DMS114 treated with DMSO at 0.1 percent for 48 hours (cell line): ENCODE data around the gene GNPTAB.

ENCODE experiments used
- DNase-seq: peaks from one replicate; lab custom pipeline; 2025; ENCODE audit not compliant: unreplicated experiment; lab: John Stamatoyannopoulos, UW

Gene GNPTAB

DNA sequence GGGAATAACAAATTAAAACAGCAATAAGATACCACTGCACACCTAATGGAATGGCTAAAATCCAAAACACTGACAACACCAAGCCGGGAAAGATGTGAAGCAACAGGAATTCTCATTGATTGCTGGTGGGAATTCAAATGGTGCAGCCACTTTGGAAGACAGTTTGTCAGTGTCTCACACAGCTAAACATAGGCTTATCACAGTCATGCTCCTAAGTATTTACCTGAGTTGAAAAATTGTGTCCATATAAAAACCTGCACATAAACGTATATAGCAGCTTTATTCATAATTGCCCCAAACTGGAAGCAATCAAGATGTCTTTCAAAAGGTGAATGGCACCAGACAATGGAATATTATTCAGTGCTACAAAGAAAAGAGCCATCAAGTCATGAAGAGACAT, 21.6 kb downstream of the GNPTAB start:
- no peak for DNase-seq

DNA sequence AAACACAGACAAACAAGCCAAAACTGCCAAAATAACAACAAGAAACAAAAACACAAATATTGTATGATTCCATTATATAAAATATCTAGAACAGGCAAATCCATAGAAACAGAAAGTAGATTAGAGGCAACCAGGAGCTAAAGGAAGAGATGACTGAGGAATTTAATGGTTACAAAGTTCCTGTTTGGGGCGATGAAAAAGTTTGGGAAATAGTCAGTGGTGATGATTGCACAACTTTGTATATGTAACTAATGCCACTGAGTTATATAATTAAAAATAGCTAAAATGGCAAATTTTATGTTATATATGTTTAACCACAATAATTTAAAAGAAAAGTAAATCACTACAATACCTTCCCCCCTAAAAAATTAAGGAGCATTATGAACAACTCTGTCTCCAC, 24.5 kb downstream of the GNPTAB start:
- no peak for DNase-seq

DNA sequence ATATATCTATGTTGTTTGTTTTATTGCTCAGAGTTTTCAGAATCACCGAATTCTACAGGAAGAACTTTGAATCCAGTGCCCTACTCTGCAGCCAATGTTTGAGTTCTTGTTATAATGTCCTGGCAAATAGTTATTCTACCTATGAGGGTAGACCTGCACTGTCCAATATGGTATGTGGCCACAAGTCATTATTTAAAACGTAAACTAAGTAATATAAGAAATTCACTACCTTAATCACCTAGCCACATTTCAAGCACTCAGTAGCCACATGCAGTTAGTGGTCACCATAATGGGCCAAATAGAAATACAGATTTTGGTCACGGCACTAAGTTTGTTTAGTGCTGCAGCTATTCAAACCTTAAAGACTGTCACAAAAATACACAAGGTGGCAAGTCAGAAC, 26.4 kb downstream of the GNPTAB start:
- no peak for DNase-seq

DNA sequence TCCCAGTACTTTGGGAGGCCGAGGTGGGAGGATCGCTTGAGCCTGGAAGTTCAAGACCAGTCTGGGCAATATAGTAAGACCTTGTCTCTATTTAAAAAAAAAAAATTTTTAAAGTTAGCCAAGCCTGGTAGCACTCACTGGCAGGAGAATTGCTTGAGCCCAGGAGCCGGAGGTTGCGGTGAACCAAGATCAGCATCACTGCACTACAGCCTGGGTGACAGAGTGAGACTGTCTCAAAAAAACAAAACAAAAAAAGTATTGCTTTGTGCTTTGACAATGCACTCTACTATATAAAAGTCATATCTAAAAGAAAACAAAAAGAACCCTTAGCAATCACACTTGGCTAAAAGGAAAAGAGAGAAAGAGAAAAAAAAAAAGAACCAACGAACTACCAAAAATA, 26.8 kb downstream of the GNPTAB start:
- DNase-seq, result no peak

DNA sequence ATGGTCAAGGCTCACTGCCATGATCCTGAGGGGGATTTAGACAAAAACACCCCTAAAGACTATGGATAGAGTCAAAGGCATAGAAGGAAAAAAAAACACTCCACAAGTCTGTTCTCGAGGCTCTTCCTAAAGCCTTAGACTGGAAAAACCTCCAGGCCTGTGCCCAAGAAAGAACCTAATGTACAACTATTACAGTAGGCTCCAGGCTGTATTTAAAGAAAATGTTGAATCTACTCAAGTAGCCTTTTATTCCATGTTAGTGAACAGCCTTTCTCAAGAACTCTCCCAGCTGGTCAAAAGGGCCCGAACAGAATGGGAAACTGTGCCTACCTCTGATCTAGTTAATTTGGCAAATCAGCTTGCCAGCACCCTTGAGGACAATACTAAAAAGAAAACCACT, 28.3 kb downstream of the GNPTAB start:
- DNase-seq, result no peak

DNA sequence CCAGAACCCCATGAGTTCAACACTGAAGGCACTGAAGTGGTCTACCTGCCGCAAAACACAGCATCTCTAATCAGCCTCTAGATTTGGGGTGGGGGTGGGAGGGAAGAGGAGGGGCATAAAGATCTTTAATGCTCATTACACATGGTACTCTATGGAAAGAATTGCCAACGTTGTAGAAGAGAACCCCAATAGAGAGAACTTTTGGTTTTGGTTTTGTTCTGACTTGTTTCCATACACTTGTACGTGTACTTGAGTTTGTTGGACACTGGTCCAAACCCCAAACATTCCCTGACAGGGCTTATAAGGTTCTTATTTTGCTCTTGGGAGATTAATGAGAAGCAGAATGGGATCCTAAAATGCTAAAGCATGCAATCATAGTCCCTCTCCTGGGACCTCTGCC, 31.0 kb downstream of the GNPTAB start:
- no peak for DNase-seq

DNA sequence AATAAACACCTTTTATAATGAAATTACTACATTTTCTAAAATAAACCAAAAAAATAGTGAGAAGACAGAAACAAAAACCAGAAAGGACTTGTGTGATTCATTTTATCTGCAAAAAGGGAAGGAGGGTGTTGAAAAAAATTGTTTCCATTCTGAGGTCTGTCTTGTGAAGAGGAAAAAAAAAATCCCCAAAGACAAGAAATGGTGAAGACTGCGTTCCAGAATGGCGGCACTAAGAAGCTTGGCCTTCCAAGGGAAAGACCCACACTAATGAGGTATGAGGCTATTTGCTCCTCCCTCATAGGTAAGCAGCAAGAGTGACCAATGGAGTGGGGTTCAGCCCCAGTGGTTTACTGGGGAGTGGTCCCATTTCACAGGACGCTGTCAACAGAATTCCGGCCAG, 35.0 kb downstream of the GNPTAB start:
- DNase-seq, result no peak

DNA sequence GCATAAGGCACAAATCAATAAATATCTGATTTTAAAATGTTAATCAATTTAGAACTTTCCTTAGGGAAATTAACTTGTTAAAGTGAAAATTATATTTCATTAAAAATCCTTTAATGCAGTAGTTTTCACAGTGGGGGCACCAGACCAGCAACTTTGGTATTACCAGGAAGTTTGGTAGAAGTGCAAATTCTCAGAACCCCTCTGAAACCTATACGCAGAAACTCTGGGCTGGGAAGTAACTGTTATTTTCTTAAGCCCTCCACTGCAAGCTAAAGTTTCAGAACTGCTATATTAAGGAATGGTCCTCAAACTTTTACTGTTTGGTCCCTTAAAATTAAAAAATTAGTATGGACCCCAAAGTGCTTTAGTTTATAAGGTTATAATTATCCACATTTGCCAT, 35.7 kb downstream of the GNPTAB start:
- no peak for DNase-seq

DNA sequence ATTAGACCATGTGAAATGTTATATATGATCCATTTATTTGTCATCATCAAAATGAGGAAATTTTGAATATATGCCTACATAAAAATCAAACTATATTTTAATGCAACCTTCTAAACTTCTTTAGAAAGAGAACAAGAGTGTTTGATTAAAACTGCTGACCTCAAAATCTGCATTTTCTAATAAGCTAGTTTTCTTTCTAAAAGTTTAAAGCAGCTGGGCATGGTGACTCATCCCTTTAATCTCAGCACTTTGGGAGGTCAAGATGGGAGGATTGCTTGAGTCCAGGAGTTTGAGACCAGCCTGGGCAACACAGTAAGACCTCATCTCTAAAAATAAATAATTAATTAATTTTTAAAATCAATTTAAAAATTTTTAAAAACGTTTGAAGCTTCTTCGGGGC, 36.2 kb downstream of the GNPTAB start:
- DNase-seq, result no peak

DNA sequence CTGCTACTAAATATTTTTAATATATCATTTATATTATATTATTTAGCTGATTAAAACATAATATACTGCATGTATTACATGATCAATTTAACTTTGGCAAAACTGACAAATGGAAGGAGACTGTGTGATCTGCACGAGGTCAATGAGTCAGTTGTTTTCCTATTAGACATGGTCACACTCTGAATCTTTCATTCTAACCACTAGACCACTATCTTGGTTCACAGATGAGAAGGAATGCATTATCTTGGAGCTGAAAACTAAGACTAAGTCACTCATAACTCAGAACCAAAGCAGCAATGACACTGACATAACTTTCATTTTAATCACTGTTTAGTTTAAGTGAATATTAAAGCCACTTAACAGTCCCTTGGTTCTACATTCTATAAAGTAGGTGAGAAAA, 37.4 kb downstream of the GNPTAB start:
- DNase-seq, result no peak

DNA sequence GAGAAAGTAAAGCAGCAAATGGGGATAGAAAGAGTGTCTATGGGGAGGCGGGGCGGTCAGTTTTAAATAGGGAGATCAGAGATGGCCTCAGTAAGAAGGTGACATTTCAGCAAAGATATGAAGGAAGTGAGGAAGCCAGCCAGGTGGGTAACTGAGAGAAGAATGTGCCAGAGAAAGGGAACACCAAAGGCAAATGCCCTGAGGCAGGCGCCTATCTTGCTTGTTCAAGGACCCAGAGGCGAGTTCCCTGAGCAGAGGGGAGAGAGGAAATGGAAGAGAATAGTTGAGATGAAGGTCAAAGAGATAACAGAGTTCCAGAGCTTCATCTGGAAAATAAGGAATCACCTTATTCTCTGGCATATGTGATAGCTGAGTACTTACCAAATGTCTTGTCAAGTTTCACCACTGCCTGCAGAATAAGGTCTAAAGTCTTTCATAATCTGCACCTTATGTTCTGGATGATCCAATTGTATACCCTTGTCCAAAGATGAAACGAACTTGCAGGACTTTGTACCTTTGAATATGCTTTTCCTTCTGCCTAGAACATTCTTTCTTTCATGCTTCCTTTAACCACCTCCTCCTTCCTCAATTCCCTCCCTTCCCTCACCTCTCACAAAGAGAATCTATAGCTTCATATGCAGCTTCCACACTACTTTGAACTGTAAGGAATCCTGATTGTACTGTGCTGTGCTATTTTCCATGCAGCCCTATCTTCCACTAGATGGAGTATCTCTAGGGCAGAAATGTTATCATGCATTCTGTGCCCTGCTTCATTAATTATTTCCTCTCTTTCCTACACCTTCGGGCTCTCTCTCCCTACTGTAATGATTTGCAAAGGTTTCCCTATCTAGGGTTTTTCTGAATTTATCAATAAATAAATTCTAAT, 38.5 kb downstream of the GNPTAB start:
- DNase-seq, result no peak

DNA sequence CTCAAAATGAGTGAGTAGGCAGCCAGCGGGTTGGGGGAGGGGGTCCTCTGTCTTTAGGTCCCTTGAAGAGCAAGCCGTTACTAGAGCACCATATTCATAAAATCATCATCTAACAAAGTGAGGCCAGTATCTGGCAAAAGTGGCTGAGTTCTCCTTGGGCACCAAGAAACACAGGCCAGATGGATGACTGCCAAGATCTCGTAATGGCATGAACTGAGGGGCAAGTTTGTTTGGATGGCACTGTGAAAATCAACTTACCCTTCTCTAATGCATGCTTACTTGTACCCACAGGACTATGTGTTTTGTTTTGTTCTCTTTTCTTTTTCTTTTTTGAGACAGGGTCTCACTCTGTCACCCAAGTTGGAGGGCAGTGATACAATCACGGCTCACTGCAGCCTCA, 41.6 kb downstream of the GNPTAB start:
- no peak for DNase-seq

DNA sequence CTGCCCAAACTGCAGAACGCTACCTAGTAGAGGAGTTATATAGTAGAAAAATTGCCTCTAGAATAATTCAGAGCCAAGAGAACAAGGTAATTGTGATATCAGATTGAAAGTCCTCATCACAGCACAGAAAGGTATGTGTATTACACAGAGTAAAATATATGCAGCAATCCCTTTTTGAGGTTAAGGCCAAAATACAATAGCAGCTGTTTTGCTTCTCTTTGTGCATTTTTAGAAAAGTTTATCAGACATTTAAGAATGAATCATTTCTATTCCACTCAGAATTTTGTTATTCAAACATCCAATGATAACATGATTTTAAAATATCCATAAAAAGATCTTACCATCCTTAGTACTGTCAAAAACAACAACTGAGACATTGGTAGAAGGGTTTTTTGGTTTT, 45.1 kb downstream of the GNPTAB start:
- DNase-seq, result no peak

DNA sequence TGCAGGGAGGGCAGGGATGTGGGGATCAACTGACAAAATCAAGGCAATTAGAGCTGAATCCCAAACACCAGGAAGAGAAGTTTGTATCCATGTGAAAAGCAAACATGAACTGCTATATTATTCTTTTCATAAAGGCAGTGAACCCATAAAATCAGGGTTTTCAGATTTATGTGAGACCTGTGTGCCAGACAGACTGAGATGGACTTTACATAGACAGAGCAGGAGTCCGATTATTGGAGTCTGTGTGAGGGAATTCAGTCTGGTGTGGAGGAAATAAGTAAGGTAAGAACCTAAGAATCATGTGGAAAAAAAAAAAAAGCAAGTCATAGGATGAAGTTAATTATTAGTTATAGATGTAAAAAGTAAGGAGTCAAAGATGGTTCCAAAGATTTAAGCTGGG, 46.4 kb downstream of the GNPTAB start:
- DNase-seq, result no peak

DNA sequence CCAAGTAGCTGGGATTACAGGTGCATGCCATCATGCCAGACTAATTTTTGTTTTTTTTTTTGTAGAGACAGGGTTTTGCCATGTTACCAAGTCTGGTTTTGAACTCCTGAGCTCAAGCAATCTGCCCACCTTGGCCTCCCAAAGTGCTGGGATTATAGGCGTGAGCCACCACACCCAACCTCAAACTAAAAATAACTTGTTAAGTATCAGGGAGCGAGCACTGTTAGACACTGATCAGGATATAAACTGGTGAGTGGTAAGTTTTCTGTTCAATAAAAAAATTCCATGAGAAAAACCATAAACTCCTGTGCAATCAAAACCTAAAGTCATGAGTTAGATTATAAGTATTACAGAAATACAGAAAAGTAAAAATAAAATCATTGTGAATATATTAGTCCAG, 46.9 kb downstream of the GNPTAB start:
- no peak for DNase-seq

DNA sequence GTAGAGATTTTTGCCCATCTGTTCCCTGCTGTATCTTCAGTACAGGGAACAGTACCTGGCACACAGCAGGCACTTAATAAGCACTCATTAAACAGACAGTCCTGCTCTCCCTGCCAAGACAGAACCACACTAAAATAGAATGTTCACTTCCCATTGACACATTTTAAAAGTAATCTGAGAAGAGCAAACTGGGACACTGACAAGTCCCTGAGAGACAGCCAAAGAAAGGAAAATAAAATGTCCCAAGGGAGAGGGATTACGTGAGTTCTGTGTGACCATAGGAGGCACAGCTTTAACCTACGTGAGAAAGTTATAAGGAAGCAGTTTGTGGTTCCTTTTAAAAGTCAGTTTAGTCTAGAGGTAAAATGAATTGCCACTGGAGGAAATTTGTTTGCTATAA, 47.6 kb downstream of the GNPTAB start:
- no peak for DNase-seq

DNA sequence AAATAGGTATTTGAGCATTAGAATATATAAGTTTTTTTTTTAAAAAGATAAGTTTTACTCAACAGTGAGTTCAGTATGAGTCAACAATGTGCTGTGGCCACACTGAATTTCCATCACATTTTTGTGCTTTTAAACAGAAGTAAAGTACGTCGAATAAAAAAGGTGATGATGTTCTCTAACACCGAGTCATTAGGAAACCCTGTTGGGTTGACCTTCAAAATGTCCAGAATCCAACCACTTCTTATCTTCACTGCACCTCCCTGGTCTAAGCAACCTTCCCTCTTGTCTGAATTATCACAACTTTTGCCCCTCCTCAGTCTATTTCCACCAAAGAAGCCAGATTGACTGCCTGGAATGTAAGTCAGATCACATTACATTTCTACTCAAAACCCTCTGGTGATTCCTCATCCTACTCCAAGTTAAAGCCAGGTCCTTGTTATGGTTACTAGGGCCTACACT, 48.5 kb downstream of the GNPTAB start:
- no peak for DNase-seq

DNA sequence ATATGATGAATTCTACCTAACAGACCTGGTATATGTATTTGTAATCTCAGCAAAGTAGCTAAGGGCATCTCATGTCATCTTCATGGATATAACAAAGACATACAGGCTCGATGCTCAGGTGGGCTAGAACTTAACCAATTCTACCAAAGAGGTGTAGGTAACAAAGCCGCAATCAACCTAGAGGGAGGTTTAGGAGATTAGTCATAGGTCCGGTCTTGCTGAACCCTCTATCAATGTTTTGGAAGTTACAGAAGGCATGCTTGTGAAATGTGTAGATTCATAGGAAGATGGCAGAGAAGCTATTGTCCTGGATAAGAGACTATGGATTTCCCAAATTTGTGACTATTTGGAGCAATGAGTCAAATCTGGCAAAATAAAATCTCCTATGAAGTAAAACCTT, 48.9 kb downstream of the GNPTAB start:
- DNase-seq, result no peak

DNA sequence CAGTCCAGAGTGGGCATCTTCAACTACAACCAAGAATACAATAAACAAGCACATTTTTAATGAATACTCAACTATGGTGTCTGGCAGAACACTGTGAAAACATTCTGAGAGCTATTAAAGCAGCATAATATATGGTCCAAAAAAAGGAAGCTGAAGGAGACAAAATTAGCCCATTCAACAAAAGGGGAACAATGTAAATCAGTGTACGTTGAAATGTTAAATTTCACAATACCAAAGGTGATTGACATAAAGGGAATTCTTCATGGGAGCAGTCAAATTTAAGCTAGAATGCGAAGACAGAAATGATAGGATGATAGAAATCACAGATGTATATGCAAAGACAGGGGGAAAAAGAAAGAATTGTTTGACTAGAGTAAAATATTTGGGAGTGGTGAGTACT, 50.2 kb downstream of the GNPTAB start:
- DNase-seq, result no peak

DNA sequence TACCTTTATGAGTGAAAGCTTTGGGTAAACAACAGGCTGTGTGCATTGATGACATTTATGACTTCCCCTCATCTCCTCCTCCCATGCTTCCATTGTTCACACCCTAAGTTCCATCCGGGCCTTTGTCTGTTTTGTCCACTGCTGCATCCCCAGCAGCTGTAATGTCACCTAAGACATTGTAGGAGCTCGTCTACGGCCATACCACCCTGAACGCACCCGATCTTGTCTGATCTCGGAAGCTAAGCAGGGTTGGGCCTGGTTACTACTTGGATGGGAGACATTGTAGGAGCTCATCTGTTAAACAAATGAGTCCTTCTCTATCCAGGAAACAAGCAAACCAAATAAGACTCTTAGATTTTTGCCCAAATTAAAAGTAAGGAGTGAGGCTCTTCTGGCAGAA, 51.1 kb downstream of the GNPTAB start:
- DNase-seq, result no peak

DNA sequence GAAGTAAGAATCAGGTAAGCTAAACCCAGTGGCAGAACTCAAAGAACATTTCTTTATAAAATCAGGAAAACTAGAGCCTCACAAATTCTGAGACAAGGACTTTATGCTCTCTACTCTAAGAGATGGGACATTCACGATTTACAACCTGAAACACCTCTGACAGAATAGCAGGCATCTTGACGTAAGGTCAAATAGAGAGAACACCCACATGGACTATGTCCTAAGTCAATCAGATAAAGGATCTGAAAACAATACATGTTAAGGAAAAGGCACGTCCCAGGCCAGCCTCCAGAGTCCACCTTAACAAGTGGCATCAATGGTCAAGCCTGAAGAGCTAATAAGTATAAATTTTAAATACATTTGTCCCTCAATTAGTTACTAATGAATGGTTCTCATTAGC, 51.6 kb downstream of the GNPTAB start:
- DNase-seq, result no peak

DNA sequence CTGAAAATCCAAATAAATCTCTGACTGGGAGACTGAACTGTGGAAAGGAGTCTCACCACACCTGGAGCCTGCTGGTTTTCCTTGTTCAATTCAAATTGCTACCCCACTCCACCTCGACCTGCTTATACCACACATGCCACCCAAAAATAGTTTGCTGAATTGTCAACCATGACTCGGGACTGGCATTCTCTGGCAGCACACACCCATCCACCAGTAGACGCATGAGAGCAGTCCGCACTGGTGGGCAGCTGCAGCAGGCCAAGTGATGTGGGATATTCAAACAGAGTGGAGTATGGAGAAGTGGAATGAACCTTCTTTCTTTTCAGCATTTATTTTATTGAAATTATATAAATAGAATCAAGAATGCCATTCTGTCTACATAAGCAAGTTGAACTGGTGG, 52.8 kb downstream of the GNPTAB start:
- no peak for DNase-seq

DNA sequence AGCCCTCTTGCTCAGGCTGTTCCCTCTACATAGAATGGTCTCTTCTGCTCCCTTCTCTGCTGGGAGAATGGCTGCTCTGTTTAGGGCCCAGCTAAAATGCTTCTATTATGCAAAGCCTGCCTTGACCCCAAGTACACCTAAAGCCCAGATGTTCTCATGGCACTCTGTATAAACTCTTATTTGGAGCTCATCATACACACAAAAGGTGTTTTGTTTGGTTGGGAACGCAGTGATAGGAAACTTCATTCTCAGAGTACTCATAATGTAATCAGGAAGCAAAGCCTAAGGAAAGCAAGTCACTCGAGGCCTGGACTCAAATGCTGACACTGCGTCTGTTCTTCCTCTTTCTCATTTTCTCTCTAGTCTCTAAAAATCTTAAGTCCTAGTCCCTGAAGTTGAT, 53.3 kb downstream of the GNPTAB start:
- no peak for DNase-seq
